Measurements from ENCODE around the gene NAT9. TPM values are rescaled to one million over a fixed set of nuclear protein-coding genes. Genes with fewer than 3 reads are reported as not detected.

Gene NAT9
- 43.5 TPM for total RNA-seq

GRCh38 chr17:74776044-74776962, at the start of gene NAT9:
Gene NAT9, minus strand, starts transcription at chr17:74776345. Its CDS starts 647 bp downstream, at chr17:74775698.

GRCh38 chr17:74748529-74749278, 27.4 kb downstream of the NAT9 start, which contains the start of gene NHERF1:
Gene NHERF1, plus strand, starts transcription at chr17:74748628. Its CDS starts 219 bp downstream, at chr17:74748847.

GRCh38 chr17:74736513-74737298, 39.4 kb downstream of the NAT9 start, which contains the start of gene RAB37:
Gene RAB37, plus strand, starts transcription at chr17:74737256. Its CDS starts 17 bp downstream, at chr17:74737273.

Other genes starting within 250 kb of the NAT9 start
- 0.71 TPM for gene CD300LB, start 244.9 kb downstream of the NAT9 start, total RNA-seq
- not detected for gene CD300C, start 230.2 kb downstream of the NAT9 start, total RNA-seq
- not detected for gene CD300H, start 208.8 kb downstream of the NAT9 start, total RNA-seq
- not detected for gene CD300LD, start 184.1 kb downstream of the NAT9 start, total RNA-seq
- not detected for gene CD300E, start 152.6 kb downstream of the NAT9 start, total RNA-seq
- gene CD300LF, start 63.4 kb downstream of the NAT9 start, total RNA-seq: 0.33 TPM
- 1.6 TPM for gene RAB37, start 39.1 kb downstream of the NAT9 start, total RNA-seq
- 21.2 TPM for gene NHERF1, start 27.7 kb downstream of the NAT9 start, total RNA-seq
- 7.1 TPM for gene GRIN2C, start 83.5 kb upstream of the NAT9 start, total RNA-seq
- 4.1 TPM for gene FDXR, start 96.6 kb upstream of the NAT9 start, total RNA-seq
- 0.27 TPM for gene FADS6, start 117.3 kb upstream of the NAT9 start, total RNA-seq
- gene USH1G, start 146.9 kb upstream of the NAT9 start, total RNA-seq: 0.66 TPM
- not detected for gene OTOP2, start 147.9 kb upstream of the NAT9 start, total RNA-seq
- not detected for gene OTOP3, start 159.6 kb upstream of the NAT9 start, total RNA-seq
- gene HID1, start 196.4 kb upstream of the NAT9 start, total RNA-seq: 16.0 TPM
- 9.7 TPM for gene CDR2L, start 211.3 kb upstream of the NAT9 start, total RNA-seq
- 25.1 TPM for gene MRPL58, start 236.3 kb upstream of the NAT9 start, total RNA-seq

All from camera-type eye (tissue), 1 donor.